IPS-20b (cell line): ENCODE results near the gene ACE2.
"Not testable (repeated sequence)": the region's sequence is repeated elsewhere in the genome, so short reads cannot be mapped to it uniquely, and the experiment has no call there.

Source experiments
- H3K27ac ChIP-seq: one replicate; pipeline ENCODE4 v1.5.1; 2013; ENCODE audit warnings: low read length
- H3K27me3 ChIP-seq: 2 replicates; pipeline ENCODE4 v1.6.1; 2013; ENCODE audit warnings: mild to moderate bottlenecking, low read length, inconsistent platforms; ENCODE audit not compliant: insufficient read depth
- H3K36me3 ChIP-seq: 2 replicates; pipeline ENCODE4 v1.6.1; 2013; ENCODE audit warnings: low read depth, mild to moderate bottlenecking, inconsistent platforms, low read length, moderate library complexity; ENCODE audit not compliant: insufficient read depth
- H3K4me1 ChIP-seq: 2 replicates; pipeline ENCODE4 v1.6.1; 2013; ENCODE audit warnings: mild to moderate bottlenecking, control low read depth, inconsistent platforms, low read length, moderate library complexity; ENCODE audit not compliant: insufficient read depth
- H3K4me3 ChIP-seq: 2 replicates; pipeline ENCODE4 v1.5.1; 2013; ENCODE audit warnings: mild to moderate bottlenecking, low read length, inconsistent platforms
- H3K9ac ChIP-seq: 2 replicates; pipeline ENCODE4 v1.6.1; 2013; ENCODE audit warnings: low read depth, mild to moderate bottlenecking, inconsistent platforms, low read length, moderate library complexity
- H3K9me3 ChIP-seq: 2 replicates; pipeline ENCODE4 v1.6.1; 2013; ENCODE audit warnings: mild to moderate bottlenecking, low read depth, low read length, inconsistent platforms; ENCODE audit not compliant: insufficient read depth

Gene ACE2

GRCh38 chrX:15600745-15601144, at the start of gene ACE2:
TSS of gene ACE2 (minus strand) at chrX:15600960. CDS start at chrX:15600911, 49 bp downstream.
- Histone ChIP-seq H3K9ac (no peak within 1 kb of the TSS), H3K36me3 (no peaks in the 10 kb centered on the region), H3K4me3 (no peak within 1 kb of the TSS), H3K27me3 (no peaks in the 10 kb centered on the region), H3K27ac (no peak within 1 kb of the TSS), H3K4me1 (no peaks in the 10 kb centered on the region), H3K9me3 (no peaks in the 10 kb centered on the region)

DNA sequence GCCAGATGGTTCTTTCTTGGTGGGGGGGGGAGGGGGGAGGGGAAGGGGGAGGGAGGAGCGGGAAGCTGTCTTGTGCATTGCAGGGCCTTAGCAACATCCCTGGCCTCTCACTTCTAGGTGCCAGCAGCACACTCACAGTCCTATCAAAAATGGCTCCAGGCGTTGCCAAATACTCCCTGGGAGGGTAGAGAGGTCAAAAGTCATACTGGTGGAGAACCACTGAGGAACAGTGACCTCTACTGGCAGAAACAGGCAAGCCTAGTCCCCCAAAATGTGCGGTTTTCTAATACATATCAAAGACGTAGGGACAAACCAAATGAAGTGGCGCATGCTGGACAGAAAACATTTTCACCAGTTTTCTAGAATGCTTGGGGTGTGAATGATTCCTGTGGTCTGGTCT, 46.8 kb upstream of the ACE2 start:
- H3K27ac ChIP-seq, H3K27me3 ChIP-seq, H3K4me3 ChIP-seq, H3K4me1 ChIP-seq, H3K9me3 ChIP-seq, H3K9ac ChIP-seq, H3K36me3 ChIP-seq: not testable (repeated sequence)

DNA sequence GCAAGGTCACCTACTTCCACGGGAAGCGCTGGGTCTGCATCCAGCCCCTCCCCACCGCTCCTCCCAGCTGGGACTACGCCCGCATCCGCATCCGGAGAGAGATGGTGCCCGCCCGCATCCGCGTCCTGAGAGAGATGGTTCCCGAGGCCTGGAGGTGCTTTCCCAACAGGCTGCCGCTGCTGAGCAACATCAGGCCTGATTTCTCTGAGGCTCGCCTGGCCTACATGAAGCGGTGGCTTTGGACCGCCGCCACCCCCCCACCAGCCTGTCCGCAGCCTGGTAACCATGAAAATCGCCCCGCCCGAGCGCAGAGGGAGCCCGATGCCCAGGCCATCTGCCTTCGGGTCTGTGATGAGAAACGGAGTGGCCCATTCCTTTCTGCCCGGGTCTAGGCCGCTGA, 45.8 kb upstream of the ACE2 start:
- Histone ChIP-seq H3K4me1 (no peaks in the 10 kb centered on the region), H3K4me3 (no peak overlapping the region), H3K9me3 (no peaks in the 10 kb centered on the region), H3K9ac (no peak overlapping the region), H3K27me3 (no peaks in the 10 kb centered on the region), H3K36me3 (no peaks in the 10 kb centered on the region), H3K27ac (no peak overlapping the region)

DNA sequence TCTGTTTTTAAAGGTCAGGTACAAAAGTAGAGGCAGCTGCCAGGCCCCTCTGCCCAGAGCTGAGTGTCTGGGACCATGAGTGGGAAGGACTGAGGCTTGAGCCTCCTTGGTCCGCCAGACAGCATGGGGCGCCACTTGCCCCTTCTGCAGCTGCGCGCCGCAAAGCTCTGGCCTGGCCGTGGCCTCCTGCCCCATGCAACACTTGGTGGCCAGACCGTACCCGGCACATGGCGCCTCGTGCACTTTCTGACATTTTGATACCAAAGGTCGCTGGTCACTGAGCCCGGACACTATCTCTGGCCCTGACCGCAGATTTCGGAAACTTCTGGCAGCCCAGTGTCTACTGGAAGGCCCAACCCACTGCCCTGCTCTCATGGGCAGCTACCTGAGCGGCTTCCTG, 45.3 kb upstream of the ACE2 start:
- H3K27ac ChIP-seq, result no peak overlapping the region
- no peak overlapping the region for H3K4me3 ChIP-seq
- H3K9me3 ChIP-seq, result no peaks in the 10 kb centered on the region
- no peaks in the 10 kb centered on the region for H3K4me1 ChIP-seq
- no peaks in the 10 kb centered on the region for H3K27me3 ChIP-seq
- no peaks in the 10 kb centered on the region for H3K36me3 ChIP-seq
- H3K9ac ChIP-seq, result no peak overlapping the region

GRCh38 chrX:15645266-15645665, 44.5 kb upstream of the ACE2 start:
- Histone ChIP-seq H3K27ac (no peak overlapping the region), H3K36me3 (no peaks in the 10 kb centered on the region), H3K27me3 (no peaks in the 10 kb centered on the region), H3K9ac (no peak overlapping the region), H3K9me3 (no peaks in the 10 kb centered on the region), H3K4me1 (no peaks in the 10 kb centered on the region), H3K4me3 (no peak overlapping the region)

- Histone ChIP-seq H3K4me1 (no peaks in the 10 kb centered on the region), H3K27ac (no peak overlapping the region), H3K27me3 (no peaks in the 10 kb centered on the region), H3K9ac (no peak overlapping the region), H3K9me3 (no peaks in the 10 kb centered on the region), H3K36me3 (no peaks in the 10 kb centered on the region), H3K4me3 (no peak overlapping the region)
Measured at GRCh38 chrX:15644560-15644872, 43.8 kb upstream of the ACE2 start.

GRCh38 chrX:15643786-15644559, 43.2 kb upstream of the ACE2 start:
- Histone ChIP-seq H3K27me3 (no peaks in the 10 kb centered on the region), H3K9ac (no peak overlapping the region), H3K9me3 (no peaks in the 10 kb centered on the region), H3K36me3 (no peaks in the 10 kb centered on the region), H3K4me3 (no peak overlapping the region), H3K27ac (no peak overlapping the region), H3K4me1 (no peaks in the 10 kb centered on the region)

- H3K9ac ChIP-seq, result no peak overlapping the region
- H3K36me3 ChIP-seq, result no peaks in the 10 kb centered on the region
- no peaks in the 10 kb centered on the region for H3K9me3 ChIP-seq
- no peak overlapping the region for H3K27ac ChIP-seq
- no peaks in the 10 kb centered on the region for H3K4me1 ChIP-seq
- no peak overlapping the region for H3K4me3 ChIP-seq
- H3K27me3 ChIP-seq, result no peaks in the 10 kb centered on the region
Measured at GRCh38 chrX:15631637-15632036, 30.9 kb upstream of the ACE2 start.

DNA sequence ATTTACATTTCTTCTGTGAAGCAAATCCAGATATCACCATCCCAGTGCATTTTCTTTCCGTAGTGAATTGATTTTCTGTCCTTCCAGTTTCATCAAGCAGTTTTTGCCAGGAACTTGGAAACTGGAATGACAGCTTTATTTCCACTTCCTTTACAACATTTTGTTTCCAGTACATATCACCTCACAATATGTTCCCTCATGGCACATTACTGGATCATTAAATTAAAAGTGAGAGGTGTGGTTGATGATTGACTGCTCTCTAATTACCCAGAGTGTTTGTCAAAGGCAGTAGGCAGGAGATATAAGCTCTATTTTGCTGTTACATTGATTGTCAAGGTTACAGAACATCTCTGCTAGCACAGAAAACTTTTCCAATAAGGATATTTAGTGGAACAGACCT, 22.3 kb upstream of the ACE2 start:
- Histone ChIP-seq H3K4me1 (no peaks in the 10 kb centered on the region), H3K9ac (no peak overlapping the region), H3K27ac (no peak overlapping the region), H3K36me3 (no peaks in the 10 kb centered on the region), H3K9me3 (no peaks in the 10 kb centered on the region), H3K27me3 (no peaks in the 10 kb centered on the region), H3K4me3 (no peak overlapping the region)

- no peaks in the 10 kb centered on the region for H3K27me3 ChIP-seq
- H3K36me3 ChIP-seq, result no peaks in the 10 kb centered on the region
- H3K9me3 ChIP-seq, result no peaks in the 10 kb centered on the region
- H3K4me3 ChIP-seq, result no peak overlapping the region
- H3K27ac ChIP-seq, result no peak overlapping the region
- no peaks in the 10 kb centered on the region for H3K4me1 ChIP-seq
- H3K9ac ChIP-seq, result no peak overlapping the region
Measured at GRCh38 chrX:15619053-15619755, 18.4 kb upstream of the ACE2 start.

- no peaks in the 10 kb centered on the region for H3K27me3 ChIP-seq
Measured at GRCh38 chrX:15617111-15617510, 16.4 kb upstream of the ACE2 start.

GRCh38 chrX:15616531-15616930, 15.8 kb upstream of the ACE2 start:
- Histone ChIP-seq H3K9me3 (no peaks in the 10 kb centered on the region), H3K4me3 (no peak overlapping the region), H3K36me3 (no peaks in the 10 kb centered on the region), H3K9ac (no peak overlapping the region), H3K27me3 (no peaks in the 10 kb centered on the region), H3K4me1 (no peaks in the 10 kb centered on the region), H3K27ac (no peak overlapping the region)

More at GRCh38 chrX:15617111-15617510, 16.4 kb upstream of the ACE2 start:
- Histone ChIP-seq H3K4me1 (no peaks in the 10 kb centered on the region), H3K9ac (no peak overlapping the region), H3K27ac (no peak overlapping the region), H3K36me3 (no peaks in the 10 kb centered on the region), H3K4me3 (no peak overlapping the region), H3K9me3 (no peaks in the 10 kb centered on the region)
